ENCODE measurements around the gene TMEM208. TPM values are rescaled to one million over a fixed set of nuclear protein-coding genes. Genes with fewer than 3 reads are reported as not detected.

TMEM208 gene
- total and polyA plus RNA-seq, 2 experiments from 2014 or later = 53.8 to 97.0 TPM

DNA sequence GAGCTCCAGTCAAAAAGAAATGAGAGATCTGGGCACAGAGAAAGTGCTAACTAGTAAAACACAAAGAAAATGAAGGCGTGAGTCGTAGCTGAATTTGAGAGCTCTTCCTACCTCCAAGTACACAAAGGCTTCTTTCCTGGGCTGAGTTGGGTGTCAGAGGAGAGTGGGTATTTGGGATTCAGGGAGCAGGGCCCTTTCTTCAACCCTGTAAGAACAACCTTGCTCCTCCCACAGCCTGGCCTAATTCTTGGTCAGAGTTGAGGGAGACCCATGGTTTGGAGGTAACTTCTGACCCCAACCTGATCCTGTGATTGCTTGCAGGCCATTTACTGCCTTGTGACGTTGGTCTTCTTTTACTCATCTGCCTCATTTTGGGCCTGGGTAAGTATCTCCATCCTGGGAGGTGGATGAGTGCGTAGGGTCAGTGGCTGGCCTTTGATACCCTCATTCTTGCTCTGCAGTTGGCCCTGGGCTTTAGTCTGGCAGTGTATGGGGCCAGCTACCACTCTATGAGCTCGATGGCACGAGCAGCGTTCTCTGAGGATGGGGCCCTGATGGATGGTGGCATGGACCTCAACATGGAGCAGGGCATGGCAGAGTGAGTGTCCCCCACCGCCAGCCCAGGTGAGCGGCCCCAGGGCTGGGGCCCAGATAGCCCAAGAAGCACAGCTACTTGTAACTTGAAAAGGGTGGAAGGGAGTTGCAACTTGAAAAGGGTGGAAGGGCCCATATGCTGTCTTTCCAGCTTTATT is 1.3 kb downstream of the TMEM208 start:
- H3K4me2 ChIP-seq (ENCODE audit: unreplicated experiment) = peak overlapping the region; percentile 95
- H3K9ac ChIP-seq = peak overlapping the region; percentile 99
- no peaks in the 10 kb centered on the region for H4K20me1 ChIP-seq (ENCODE audit: insufficient read depth)
- H3K4me1 ChIP-seq (ENCODE audit: insufficient read depth) = peaks cover 14% of the 10 kb centered on the region
- in situ Hi-C loops (cut with MboI) = no loop called here
- no peaks in the 10 kb centered on the region for H3K9me3 ChIP-seq (ENCODE audit: low read depth)
- H3K27me3 ChIP-seq (replicated peaks; ENCODE audit: insufficient read depth) = no peaks in the 10 kb centered on the region
- WGBS, 2 experiments (ENCODE audit: low coverage in 1 of 2, low lambda C conversion rate in 2 of 2, missing lambda C conversion rate in 2 of 2) = 91 to 93% methylated on average over 9 of the region's 9 CpGs
- no peak for DNase-seq
- H3K79me2 ChIP-seq (ENCODE audit: insufficient read depth) = peaks cover 47% of the 10 kb centered on the region
- H3K4me3 ChIP-seq = peak overlapping the region; percentile 100
- TF ChIP-seq EZH2phosphoT487 (IDR thresholded peaks at IDR 0.05; ENCODE audit: insufficient read depth, low read depth) (no peak), EZH2 (IDR thresholded peaks at IDR 0.05; ENCODE audit: insufficient read depth, poor library complexity, severe bottlenecking) (no peak)
- H2AFZ ChIP-seq = no peak overlapping the region
- peak overlapping the region; percentile 85 for H3K27ac ChIP-seq
- peaks cover 11% of the 10 kb centered on the region; the same call in 1 of the 2 replicates for H3K36me3 ChIP-seq (ENCODE audit: low read depth)
- H3K9me2 ChIP-seq (ENCODE audit: insufficient read depth) = no peaks in the 10 kb centered on the region
- no peaks in the 10 kb centered on the region for H3F3A ChIP-seq (ENCODE audit: insufficient read depth)

DNA sequence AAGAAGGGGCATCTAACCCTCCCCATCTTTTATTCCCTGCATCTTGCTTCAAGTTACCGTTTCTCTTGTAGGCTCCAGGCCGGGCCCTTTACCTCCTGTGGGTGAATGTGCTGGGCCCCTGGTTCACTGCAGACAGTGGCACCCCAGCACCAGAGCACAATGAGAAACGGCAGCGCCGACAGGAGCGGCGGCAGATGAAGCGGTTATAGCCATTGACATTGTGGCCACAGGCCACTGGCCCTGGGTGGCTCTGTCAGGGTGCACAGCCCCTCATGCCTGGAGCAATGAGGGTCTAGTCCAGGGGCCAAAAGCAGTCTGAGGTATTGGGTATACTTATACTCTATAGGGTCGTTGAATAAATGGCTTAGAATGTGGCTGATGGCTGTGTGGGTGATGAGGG is 2.0 kb downstream of the TMEM208 start:
- H4K20me1 ChIP-seq (ENCODE audit: insufficient read depth) = no peaks in the 10 kb centered on the region
- H3K4me1 ChIP-seq (ENCODE audit: insufficient read depth) = peaks cover 14% of the 10 kb centered on the region
- H3K36me3 ChIP-seq (ENCODE audit: low read depth) = peaks cover 11% of the 10 kb centered on the region; the same call in 1 of the 2 replicates
- H3F3A ChIP-seq (ENCODE audit: insufficient read depth) = no peaks in the 10 kb centered on the region
- H3K27me3 ChIP-seq (replicated peaks; ENCODE audit: insufficient read depth) = no peaks in the 10 kb centered on the region
- TF ChIP-seq EZH2phosphoT487 (IDR thresholded peaks at IDR 0.05; ENCODE audit: insufficient read depth, low read depth) = no peak
- TF ChIP-seq EZH2 (IDR thresholded peaks at IDR 0.05; ENCODE audit: insufficient read depth, poor library complexity, severe bottlenecking) = no peak
- in situ Hi-C loops (cut with MboI) = no loop called here
- no peaks in the 10 kb centered on the region for H3K9me3 ChIP-seq (ENCODE audit: low read depth)
- H3K9me2 ChIP-seq (ENCODE audit: insufficient read depth) = no peaks in the 10 kb centered on the region
- DNase-seq = no peak
- no peak overlapping the region for H3K9ac ChIP-seq
- WGBS, 2 experiments (ENCODE audit: low coverage in 1 of 2, low lambda C conversion rate in 2 of 2, missing lambda C conversion rate in 2 of 2) = 96% methylated on average over 9 of the region's 9 CpGs
- no peak overlapping the region for H3K27ac ChIP-seq
- H3K4me3 ChIP-seq = no peak overlapping the region
- H3K4me2 ChIP-seq (ENCODE audit: unreplicated experiment) = no peak overlapping the region
- H3K79me2 ChIP-seq (ENCODE audit: insufficient read depth) = peaks cover 47% of the 10 kb centered on the region
- H2AFZ ChIP-seq = no peak overlapping the region

DNA sequence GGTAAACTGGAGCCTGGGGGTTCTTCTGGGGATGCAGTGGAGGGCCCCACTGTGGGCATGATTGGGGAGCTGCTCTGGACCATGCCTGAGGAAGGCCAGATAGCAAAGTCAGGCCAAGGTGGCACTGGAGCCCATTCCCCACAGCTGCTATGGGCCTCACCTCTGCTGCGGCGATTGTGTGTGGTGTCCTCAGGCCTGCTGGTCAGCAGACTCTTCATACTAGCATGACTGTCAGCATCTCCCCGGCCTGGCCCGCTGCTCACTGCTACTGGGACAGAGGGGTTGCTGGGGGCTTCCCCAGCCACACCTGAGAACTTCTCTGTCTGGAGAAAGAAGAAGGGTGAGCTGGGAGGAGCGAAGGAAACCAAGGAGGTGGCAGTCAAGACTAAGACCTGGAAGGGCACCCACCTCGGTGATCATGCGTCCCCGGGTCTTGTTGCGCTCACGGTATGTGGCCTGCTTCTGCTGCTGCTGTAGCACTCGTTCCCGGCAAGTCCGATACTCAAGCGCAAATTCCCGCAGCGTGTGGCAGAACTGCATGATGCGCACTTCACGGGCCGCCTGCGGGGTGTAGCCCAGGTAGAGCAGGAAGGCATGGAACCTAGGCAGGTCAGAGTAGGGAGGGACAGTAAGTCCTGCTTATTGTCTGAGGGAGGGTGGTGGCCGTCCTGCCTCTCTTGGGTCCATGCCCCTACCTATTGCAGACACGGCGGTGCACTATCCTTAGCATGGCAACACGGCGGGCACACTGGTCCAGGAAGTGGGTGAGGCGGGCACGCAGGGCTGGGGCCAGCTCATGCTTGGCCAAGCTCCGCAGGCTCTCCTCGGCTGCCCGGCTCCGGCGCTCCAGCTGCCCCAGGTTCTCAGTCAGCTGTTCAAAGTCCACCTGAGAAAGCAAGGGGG is 3.2 kb downstream of the TMEM208 start:
- no peak for DNase-seq
- WGBS, 2 experiments (ENCODE audit: low coverage in 1 of 2, low lambda C conversion rate in 2 of 2, missing lambda C conversion rate in 2 of 2) = 86% methylated on average over 32 of the region's 32 CpGs
- Histone ChIP-seq H3K27ac (no peak overlapping the region), H3K27me3 (replicated peaks; ENCODE audit: insufficient read depth) (no peaks in the 10 kb centered on the region), H3K4me3 (no peak overlapping the region), H2AFZ (no peak overlapping the region), H3K9me3 (ENCODE audit: low read depth) (no peaks in the 10 kb centered on the region), H3F3A (ENCODE audit: insufficient read depth) (no peaks in the 10 kb centered on the region), H3K4me2 (ENCODE audit: unreplicated experiment) (no peak overlapping the region), H3K79me2 (ENCODE audit: insufficient read depth) (peaks cover 45% of the 10 kb centered on the region), H3K9ac (no peak overlapping the region), H3K9me2 (ENCODE audit: insufficient read depth) (no peaks in the 10 kb centered on the region), H3K4me1 (ENCODE audit: insufficient read depth) (peaks cover 14% of the 10 kb centered on the region), H3K36me3 (ENCODE audit: low read depth) (peaks cover 11% of the 10 kb centered on the region; the same call in 1 of the 2 replicates), H4K20me1 (ENCODE audit: insufficient read depth) (no peaks in the 10 kb centered on the region)
- TF ChIP-seq EZH2 (IDR thresholded peaks at IDR 0.05; ENCODE audit: insufficient read depth, poor library complexity, severe bottlenecking) (no peak), EZH2phosphoT487 (IDR thresholded peaks at IDR 0.05; ENCODE audit: insufficient read depth, low read depth) (no peak)
- in situ Hi-C loops (cut with MboI) = no loop called here

DNA sequence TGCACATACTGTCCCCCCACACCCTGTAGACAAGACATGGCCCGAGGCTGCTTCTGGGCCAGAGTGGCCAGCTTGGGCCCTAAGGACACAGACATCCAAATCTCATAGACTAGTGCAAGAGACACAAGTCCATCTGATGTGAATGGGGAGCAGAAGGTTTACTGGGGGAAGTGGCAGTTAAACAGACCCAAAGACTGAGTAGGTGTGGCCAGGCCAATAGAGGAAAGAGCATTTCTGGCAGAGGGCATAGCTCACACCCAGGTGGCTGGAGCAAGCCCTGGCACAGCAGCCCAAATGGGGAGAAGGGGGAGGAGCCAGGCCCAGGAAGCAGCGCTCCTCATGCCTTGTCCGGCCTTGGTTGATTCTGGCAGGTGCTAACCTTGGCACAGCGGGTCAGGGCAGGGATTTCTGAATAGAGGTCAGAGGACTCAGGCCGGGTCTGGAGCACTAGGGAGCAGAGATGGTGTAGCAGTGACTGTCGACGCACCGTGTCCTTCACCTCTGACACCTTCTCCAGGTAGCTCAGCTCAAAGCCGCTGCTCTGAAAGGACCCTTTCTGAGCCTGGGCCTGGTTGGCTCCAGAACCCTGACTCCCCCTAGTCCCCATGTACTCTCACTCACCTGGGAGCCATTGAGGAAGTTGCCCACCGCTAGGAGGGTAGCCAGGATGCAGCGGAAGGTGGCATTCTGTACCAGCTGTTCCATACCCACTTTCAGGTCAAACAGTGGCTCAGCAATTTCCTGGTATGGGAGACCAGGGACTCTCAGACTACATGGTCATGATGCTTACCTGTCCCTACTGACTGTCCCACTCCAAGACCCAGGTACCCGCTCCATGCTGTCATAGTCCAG is 4.1 kb downstream of the TMEM208 start:
- in situ Hi-C loops (cut with MboI) = no loop called here

More for the DNA sequence above, 4.1 kb downstream of the TMEM208 start:
- no peak overlapping the region for H3K4me3 ChIP-seq
- H4K20me1 ChIP-seq (ENCODE audit: insufficient read depth) = no peaks in the 10 kb centered on the region
- H3K79me2 ChIP-seq (ENCODE audit: insufficient read depth) = peaks cover 38% of the 10 kb centered on the region
- TF ChIP-seq EZH2 (IDR thresholded peaks at IDR 0.05; ENCODE audit: insufficient read depth, poor library complexity, severe bottlenecking) (no peak), EZH2phosphoT487 (IDR thresholded peaks at IDR 0.05; ENCODE audit: insufficient read depth, low read depth) (no peak)
- peaks cover 10% of the 10 kb centered on the region for H3K4me1 ChIP-seq (ENCODE audit: insufficient read depth)
- peaks cover 11% of the 10 kb centered on the region; the same call in 1 of the 2 replicates for H3K36me3 ChIP-seq (ENCODE audit: low read depth)
- H3K27ac ChIP-seq = no peak overlapping the region
- no peak overlapping the region for H3K9ac ChIP-seq
- H3K9me2 ChIP-seq (ENCODE audit: insufficient read depth) = no peaks in the 10 kb centered on the region
- DNase-seq = no peak
- H3K9me3 ChIP-seq (ENCODE audit: low read depth) = no peaks in the 10 kb centered on the region
- H3K27me3 ChIP-seq (replicated peaks; ENCODE audit: insufficient read depth) = no peaks in the 10 kb centered on the region
- no peak overlapping the region for H3K4me2 ChIP-seq (ENCODE audit: unreplicated experiment)
- H2AFZ ChIP-seq = no peak overlapping the region
- no peaks in the 10 kb centered on the region for H3F3A ChIP-seq (ENCODE audit: insufficient read depth)
- 92 to 95% methylated on average over 12 of the region's 12 CpGs for WGBS, 2 experiments (ENCODE audit: low coverage in 1 of 2, low lambda C conversion rate in 2 of 2, missing lambda C conversion rate in 2 of 2)
